ENCODE measurements around the gene PRELID3B. TPM values are rescaled to one million over a fixed set of nuclear protein-coding genes. Genes with fewer than 3 reads are reported as not detected.

The PRELID3B gene
- total and polyA plus RNA-seq, 8 donors = 49.6 to 63.1 (median 55.3) TPM

DNA sequence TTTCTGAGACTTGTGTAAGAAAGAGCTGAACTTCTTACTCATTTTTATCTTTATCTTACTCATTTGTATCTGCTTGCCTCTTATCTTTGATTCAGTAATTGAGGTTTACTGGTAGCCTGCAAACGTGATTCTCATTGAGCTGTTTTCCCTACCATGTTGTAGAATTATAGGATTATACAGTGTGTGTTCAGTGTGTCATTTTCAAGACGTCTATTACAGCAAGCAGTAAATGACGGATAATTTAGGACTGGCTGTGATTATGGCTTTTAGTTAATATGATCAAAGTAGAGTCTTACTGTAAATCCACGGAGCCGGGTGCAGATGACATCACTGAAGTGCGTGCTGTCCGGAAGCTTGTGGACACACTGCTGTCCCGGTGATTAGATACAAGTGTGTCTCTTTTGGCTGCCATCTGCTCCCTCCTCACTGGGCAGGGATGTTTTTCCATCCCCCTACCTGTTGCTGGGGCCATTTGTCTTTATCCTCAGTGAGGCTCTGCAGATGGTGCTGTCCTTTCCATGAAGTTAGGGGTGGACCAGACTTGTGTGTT, 55.5 kb downstream of the PRELID3B start:
- intact Hi-C loops (cut with DNase I) = no loop called here
- peaks cover 0 to 63% of the 10 kb centered on the region in 2 donors for H3K36me3 ChIP-seq
- ATAC-seq = no peak

DNA sequence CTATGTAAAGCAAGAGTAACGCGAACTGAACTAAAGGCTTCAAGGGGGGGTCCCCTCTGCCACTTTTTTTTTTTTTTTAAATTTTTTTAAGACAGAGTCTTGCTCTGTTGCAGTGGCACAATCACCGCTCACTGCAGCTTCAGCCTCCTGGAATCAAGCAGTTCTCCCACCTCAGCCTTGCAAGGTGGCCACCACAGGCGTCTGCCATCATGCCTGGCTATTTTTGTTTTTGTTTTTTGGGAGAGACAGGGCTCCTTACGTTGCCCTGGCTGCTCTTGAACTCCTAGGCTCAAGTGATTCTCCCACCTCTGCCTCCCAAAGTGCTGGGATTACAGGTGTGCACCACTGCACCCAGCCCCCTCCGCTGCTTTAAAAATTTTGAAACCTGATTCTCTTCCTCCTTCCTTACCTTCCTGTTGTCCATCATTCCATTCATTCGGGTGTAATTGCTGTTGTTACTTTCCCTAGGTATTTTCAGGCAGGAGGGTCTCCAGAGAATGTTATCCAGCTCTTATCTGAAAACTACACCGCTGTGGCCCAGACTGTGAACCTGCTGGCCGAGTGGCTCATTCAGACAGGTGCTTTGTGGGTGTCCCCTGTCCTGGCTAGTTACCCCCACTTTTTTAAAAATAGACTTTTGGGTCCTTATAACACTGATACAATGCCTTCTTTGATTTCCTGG, 56.2 kb downstream of the PRELID3B start:
- Histone ChIP-seq H3K27me3 (no peaks in the 10 kb centered on the region), H3K36me3 (peaks cover 0 to 57% of the 10 kb centered on the region in 2 donors), H3K9me3 (no peaks in the 10 kb centered on the region), H3K4me3 (no peak overlapping the region), H3K4me1 (peaks cover 0 to 39% of the 10 kb centered on the region in 2 donors), H3K27ac (no peak overlapping the region)
- TF ChIP-seq, protein P1, sequence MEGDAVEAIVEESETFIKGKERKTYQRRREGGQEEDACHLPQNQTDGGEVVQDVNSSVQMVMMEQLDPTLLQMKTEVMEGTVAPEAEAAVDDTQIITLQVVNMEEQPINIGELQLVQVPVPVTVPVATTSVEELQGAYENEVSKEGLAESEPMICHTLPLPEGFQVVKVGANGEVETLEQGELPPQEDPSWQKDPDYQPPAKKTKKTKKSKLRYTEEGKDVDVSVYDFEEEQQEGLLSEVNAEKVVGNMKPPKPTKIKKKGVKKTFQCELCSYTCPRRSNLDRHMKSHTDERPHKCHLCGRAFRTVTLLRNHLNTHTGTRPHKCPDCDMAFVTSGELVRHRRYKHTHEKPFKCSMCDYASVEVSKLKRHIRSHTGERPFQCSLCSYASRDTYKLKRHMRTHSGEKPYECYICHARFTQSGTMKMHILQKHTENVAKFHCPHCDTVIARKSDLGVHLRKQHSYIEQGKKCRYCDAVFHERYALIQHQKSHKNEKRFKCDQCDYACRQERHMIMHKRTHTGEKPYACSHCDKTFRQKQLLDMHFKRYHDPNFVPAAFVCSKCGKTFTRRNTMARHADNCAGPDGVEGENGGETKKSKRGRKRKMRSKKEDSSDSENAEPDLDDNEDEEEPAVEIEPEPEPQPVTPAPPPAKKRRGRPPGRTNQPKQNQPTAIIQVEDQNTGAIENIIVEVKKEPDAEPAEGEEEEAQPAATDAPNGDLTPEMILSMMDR (IDR thresholded peaks at IDR 0.05) = no peak
- intact Hi-C loops (cut with DNase I) = no loop called here
- DNase-seq (no peak), ATAC-seq (no peak)

More for the DNA sequence above, 55.5 kb downstream of the PRELID3B start:
- Histone ChIP-seq H3K9me3 (no peaks in the 10 kb centered on the region), H3K4me3 (no peak overlapping the region), H3K27me3 (no peaks in the 10 kb centered on the region), H3K27ac (no peak overlapping the region), H3K4me1 (peaks cover 0 to 34% of the 10 kb centered on the region in 2 donors)
- TF ChIP-seq, protein P1 (IDR thresholded peaks at IDR 0.05) = no peak
- DNase-seq = no peak

DNA sequence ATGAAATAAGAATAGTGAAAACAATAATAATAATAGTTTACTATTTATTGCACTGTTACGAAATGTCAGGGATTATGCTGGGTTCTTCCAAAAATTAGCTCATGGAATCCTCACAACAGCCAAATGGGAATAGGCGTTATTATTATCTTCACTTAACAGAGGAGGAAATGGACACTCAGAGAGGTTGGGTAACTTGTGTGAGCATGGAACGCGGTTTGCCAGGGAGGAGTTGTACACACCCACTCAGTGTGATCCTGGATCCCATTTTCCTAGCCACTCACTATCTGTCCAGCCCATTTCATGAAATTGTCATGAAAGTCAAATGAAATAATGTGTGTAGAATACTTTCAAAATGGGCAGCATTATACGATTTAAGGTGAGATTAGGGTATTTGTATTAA, 56.9 kb downstream of the PRELID3B start:
- TF ChIP-seq, protein P1 (IDR thresholded peaks at IDR 0.05) = no peak
- Histone ChIP-seq H3K9me3 (no peaks in the 10 kb centered on the region), H3K4me1 (peaks cover 0 to 41% of the 10 kb centered on the region in 2 donors), H3K27ac (no peak overlapping the region), H3K4me3 (no peak overlapping the region), H3K36me3 (peaks cover 0 to 49% of the 10 kb centered on the region in 2 donors), H3K27me3 (no peaks in the 10 kb centered on the region)
- intact Hi-C loops (cut with DNase I) = no loop called here
- DNase-seq (no peak), ATAC-seq (no peak)

DNA sequence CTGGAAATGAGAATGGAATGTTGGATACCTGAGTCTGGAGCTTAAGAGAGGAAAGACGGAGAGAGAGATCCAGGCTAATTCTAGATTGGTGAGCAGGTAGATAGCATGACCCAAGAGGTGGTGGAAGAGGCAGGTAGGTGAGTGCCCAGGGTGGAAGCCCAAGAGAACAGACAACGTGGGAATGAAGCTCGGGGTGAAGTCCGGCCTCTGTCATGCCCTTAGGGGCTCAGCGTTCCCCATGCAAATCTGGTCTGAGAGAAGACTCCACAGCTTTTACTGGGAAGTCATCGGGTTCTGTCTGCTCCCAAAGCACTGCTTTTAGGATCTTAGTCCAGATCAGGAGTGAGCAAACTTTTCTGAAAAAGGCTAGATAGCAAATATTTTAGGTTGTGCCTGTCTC, 57.9 kb downstream of the PRELID3B start:
- no peak overlapping the region for H3K27ac ChIP-seq
- peaks cover 0 to 45% of the 10 kb centered on the region in 2 donors for H3K4me1 ChIP-seq
- ATAC-seq = no peak
- H3K27me3 ChIP-seq = no peaks in the 10 kb centered on the region
- no peaks in the 10 kb centered on the region for H3K9me3 ChIP-seq
- H3K4me3 ChIP-seq = no peak overlapping the region
- H3K36me3 ChIP-seq = peaks cover 0 to 39% of the 10 kb centered on the region in 2 donors
- intact Hi-C loops (cut with DNase I) = no loop called here
- no peak for DNase-seq
- TF ChIP-seq, protein P1 (IDR thresholded peaks at IDR 0.05) = no peak

Other genes with a start within 250 kb of the PRELID3B start
- gene GNAS-AS1, start 191.9 kb downstream of the PRELID3B start, total RNA-seq = 1 to 10 TPM; 1.5 TPM
- gene GNAS-AS1, start 191.9 kb downstream of the PRELID3B start, polyA plus RNA-seq (ENCODE audit: insufficient read length in 6 of 6) = 1 to 10 TPM in 2 of 6 donors, under 1 TPM in 4; 0.15 to 1.3 (median 0.83) TPM
- 1,000 to 10,000 TPM in 1 of 2 donors, 100 to 1,000 TPM in 1; 723 to 1,158 TPM for gene GNAS, start 190.1 kb downstream of the PRELID3B start, total RNA-seq
- 1,000 to 10,000 TPM; 1,807 to 2,039 (median 1,951) TPM for gene GNAS, start 190.1 kb downstream of the PRELID3B start, polyA plus RNA-seq (ENCODE audit: insufficient read length in 6 of 6)
- 10 to 100 TPM; 48.3 to 53.5 TPM for gene NELFCD, start 61.5 kb downstream of the PRELID3B start, total RNA-seq
- gene NELFCD, start 61.5 kb downstream of the PRELID3B start, polyA plus RNA-seq (ENCODE audit: insufficient read length in 6 of 6) = 100 to 1,000 TPM; 108 to 130 (median 120) TPM
- gene CTSZ, start 35.5 kb downstream of the PRELID3B start, total RNA-seq = 100 to 1,000 TPM; 452 to 479 TPM
- 100 to 1,000 TPM in 5 of 6 donors, 10 to 100 TPM in 1; 92.2 to 115 (median 107) TPM for gene CTSZ, start 35.5 kb downstream of the PRELID3B start, polyA plus RNA-seq (ENCODE audit: insufficient read length in 6 of 6)
- gene TUBB1, start 23.4 kb downstream of the PRELID3B start, total RNA-seq = 1 to 10 TPM; 2.0 to 3.6 TPM
- gene TUBB1, start 23.4 kb downstream of the PRELID3B start, polyA plus RNA-seq (ENCODE audit: insufficient read length in 6 of 6) = 1 to 10 TPM; 3.3 to 5.7 (median 4.7) TPM
- 10 to 100 TPM; 75.5 to 90.7 TPM for gene ATP5F1E, start 10.5 kb downstream of the PRELID3B start, total RNA-seq
- gene ATP5F1E, start 10.5 kb downstream of the PRELID3B start, polyA plus RNA-seq (ENCODE audit: insufficient read length in 6 of 6) = 100 to 1,000 TPM; 160 to 197 (median 174) TPM
- 1 to 10 TPM in 1 of 2 donors, under 1 TPM in 1; 0.38 to 1.1 TPM for gene ZNF831, start 121.0 kb upstream of the PRELID3B start, total RNA-seq
- gene ZNF831, start 121.0 kb upstream of the PRELID3B start, polyA plus RNA-seq (ENCODE audit: insufficient read length in 6 of 6) = under 1 TPM; 0.13 to 0.21 (median 0.18) TPM